Suprapubic skin (tissue), 3 donors: ENCODE results near the gene RAPGEF4.

Experiments
- CTCF ChIP-seq, 2 donors: fragments of 200-600 bp in 1 of 2; fragments of 450-650 bp in 1 of 2; sonication (generic) in 1 of 2; IDR thresholded peaks; one replicate each; pipeline ENCODE4 v1.5.1; 2016 to 2019; ENCODE audit warnings: antibody characterized with exemption in 2 of 2, mild to moderate bottlenecking in 1 of 2, moderate library complexity in 1 of 2
- POLR2A ChIP-seq, 2 donors: fragments of 450-650 bp; IDR thresholded peaks; one replicate each; pipeline ENCODE4 v1.6.1; 2017; ENCODE audit warnings: antibody characterized with exemption in 2 of 2, mild to moderate bottlenecking in 2 of 2, moderate library complexity in 2 of 2

GRCh38 chr2:172843902-172844715, 108.5 kb downstream of the RAPGEF4 start:
- TF ChIP-seq CTCF (IDR thresholded peaks at IDR 0.05): no peak
- no peak for TF ChIP-seq POLR2A (IDR thresholded peaks at IDR 0.05)
